Bone marrow (tissue), 2 donors: ENCODE measurements around the gene FOXR1.

Source experiments
- DNase-seq, 2 donors: peaks; one replicate each; lab custom pipeline; 2025; lab: John Stamatoyannopoulos, UW

Gene FOXR1

DNA sequence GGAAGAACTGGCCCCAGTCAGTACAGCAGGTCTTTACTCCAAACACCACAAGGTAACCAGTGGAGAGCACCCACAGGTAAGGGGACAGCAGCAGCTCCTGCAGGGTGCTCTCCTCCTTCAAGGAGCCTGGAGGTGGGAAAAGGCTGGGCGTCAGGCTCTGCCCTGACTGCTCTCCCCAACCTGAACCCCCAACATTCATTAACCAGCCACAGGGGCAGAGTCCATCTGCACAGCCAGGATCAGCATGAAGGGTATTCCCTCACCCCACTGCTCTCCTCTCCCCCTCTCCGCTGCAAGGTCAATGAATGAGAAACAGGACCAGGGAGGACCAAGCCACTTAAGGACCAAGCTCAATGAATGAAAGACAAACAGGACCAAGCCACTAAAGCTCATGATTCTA, 55.4 kb downstream of the FOXR1 start:
- DNase-seq: no peak

DNA sequence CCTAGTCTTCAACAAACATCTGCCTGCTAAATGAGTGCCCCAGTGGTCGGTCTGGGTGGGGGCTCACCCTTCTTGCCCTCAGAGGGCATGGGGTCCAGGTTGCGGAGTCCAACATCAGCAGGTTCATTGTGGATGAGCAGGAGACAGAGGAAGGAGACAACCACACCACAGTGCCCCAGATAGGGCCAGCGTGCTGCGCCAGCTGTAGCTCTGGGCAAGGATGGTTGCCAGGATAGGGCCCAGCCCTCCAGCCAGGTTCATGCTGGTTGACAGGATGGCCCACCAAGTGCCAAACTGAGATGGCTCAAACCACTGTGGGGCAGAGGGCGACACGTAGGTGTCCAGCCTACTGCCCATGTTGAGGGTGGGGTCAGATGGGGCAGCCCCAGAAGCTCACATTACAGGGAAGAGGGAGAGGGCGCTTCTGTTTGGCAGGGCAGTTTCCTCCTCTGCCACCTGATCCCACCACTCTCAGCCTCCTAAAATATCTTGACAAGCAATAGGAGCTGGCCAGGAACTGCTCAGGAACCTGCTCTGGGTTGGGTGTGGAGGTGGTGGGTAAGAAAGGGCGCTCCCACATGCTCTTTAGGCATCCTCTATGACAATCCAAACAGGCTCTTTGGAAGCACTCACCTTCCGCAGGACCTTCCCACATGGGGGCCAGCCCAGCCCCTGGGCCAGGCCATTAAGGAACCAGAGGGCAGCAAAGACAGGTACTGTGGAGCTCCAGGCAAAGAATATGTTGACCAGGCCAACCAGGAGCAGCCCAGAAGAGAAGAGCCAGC, 56.2 kb downstream of the FOXR1 start:
- DNase-seq: no peak

DNA sequence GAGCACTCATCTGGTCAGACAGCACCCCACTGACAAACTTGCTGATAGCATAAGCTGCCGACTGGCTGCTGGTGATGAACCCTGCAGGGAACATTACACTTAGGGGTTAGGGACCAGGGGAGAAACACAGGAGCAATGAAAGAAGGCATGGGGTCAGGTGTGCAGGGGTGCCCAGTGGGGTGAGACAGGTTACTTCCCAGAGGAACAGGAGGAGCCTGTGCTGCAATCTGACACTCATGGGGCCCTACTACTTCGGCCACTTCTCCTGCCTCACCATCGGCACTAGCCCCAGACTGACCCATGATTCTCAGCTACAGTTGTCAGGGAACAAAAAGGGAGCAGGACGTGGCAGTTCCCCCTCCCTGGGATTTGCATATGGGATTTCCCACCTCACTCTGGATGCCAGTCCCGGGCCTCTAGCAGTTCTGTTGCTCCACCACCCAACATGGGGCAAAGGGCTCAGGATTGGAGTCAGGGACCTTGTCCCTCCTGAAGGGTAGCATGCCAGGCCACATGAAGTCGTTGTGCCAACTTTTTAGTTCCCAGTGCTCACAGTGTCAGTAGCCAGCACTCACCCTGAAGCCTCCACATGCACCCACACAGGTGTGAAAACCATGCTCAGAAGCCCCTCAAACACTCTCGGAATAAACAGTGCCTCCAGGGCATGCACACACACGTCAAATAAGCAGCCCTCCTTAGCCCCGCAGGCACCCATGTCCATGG, 56.9 kb downstream of the FOXR1 start:
- DNase-seq: no peak

DNA sequence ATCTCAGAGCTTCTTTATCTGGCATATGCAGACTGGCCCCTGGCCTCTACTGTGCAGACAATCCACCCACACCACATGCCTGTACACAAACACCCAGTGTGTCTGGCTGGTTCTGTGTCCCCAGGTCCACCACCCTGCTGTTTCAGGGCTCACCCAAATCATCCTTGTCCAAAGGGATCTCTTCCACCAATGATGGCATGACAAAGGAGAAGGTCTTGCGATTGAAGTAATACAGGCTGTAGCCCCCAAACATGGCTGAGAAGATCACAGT, 57.4 kb downstream of the FOXR1 start:
- no peak for DNase-seq

DNA sequence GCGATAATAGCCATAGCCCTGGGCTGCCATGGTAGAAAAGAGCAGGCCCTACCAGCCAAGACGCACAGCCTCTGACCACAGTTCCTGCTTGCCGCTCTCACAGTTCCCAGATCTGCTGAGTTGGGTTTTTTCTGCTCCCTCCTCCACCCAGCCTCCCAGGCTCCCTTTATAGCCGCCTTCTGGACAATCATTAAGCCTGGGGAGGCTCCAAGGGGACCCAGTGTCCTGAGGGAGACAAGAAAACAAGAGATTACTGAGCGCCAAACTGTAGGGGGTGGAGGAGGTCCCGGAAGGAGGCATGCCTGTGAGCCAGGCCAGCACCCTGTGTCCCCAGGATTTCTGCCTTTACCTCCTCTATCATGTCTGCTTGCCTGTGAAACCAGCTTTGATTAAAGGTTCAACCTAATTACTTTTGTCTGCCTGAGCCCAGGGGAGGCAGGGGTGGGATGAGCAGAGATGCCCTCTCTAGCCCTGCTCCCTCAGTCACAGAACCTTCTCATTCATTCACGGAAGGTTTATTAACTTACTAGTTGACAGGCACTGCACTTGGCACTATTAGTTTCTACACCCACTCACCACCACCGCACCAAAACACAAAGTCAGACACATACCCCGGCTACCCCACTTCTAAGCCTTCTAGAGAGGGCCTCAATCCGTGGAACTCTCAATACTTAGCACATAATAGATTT, 57.9 kb downstream of the FOXR1 start:
- DNase-seq: no peak

GRCh38 chr11:119030029-119030328, 58.4 kb downstream of the FOXR1 start:
- no peak for DNase-seq

DNA sequence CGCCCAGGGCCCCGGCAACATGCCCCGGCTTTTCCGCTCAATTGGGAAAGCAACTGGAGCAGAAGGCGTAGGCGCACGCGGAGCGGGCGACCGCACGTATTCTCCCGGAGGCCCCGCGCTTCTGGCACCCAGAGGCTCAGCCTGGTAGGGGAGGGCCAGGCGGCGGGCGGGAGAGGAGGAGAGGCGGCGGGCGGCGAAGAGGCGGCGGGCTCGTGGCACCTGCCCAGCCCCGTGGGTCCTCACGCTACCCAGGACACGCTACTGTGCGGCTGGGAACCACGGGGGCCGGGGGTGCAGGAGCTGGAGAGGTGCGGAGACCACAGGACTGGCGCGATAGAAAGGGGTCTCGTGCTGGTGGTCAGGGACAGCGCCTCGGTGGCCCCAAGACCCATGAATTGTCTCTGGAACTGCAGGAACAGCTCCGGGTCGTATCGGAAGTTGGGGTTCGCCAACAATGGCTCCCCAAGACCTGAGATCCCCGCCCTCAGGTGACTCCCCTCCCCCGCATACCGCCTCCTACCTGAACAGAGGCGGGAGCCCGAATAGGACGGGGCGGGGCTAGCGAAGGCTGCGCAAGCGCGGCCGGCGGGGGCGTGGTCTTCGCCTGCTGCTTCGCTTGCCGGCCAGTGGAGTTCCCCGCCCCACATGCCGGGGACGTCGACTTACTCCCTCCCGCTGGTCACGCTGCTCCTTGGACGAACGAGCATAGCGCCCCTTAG, 58.9 kb downstream of the FOXR1 start, which contains the start of gene SLC37A4:
Gene SLC37A4 (minus strand): TSS at position 549 of the 719 bp plus-strand sequence.
- DNase-seq: peak; percentile 80 to 95
